CD4-positive, alpha-beta T cell (primary cell): ENCODE data around the gene MYO7B. TPM values are rescaled to one million over a fixed set of nuclear protein-coding genes. Genes with fewer than 3 reads are reported as not detected.

Experiments
- ATAC-seq: fragments of 200-7000 bp; cut with Tn5 transposase; one replicate; pipeline ENCODE4 v1.10.0; 2022; ENCODE audit warnings: mild to moderate bottlenecking; ENCODE audit not compliant: poor library complexity
- CTCF ChIA-PET: fragments of 350-600 bp; sonication (Branson Sonifier 250); formaldehyde crosslinking; loops from one replicate; lab custom pipeline; 2021; ENCODE audit warnings: antibody characterized with exemption, inconsistent platforms; lab: Charles Lee
- POLR2A ChIA-PET: fragments of 350-600 bp; sonication (Branson Sonifier 250); formaldehyde crosslinking; loops from one replicate; lab custom pipeline; 2021; ENCODE audit warnings: antibody characterized with exemption, inconsistent platforms; lab: Charles Lee
- DNase-seq, 14 experiments: peaks; one replicate each; pipeline ENCODE4 v3.0.0-alpha.2; 2013 to 2020; ENCODE audit warnings: mixed read lengths in 2 of 14
- H3K27ac ChIP-seq, 2 donors: one replicate each; pipeline versions ENCODE4 v1.5.1 to v1.7.0; 2013; ENCODE audit warnings: low read length in 2 of 2, low read depth in 1 of 2, mild to moderate bottlenecking in 1 of 2
- H3K27me3 ChIP-seq, 2 experiments: 1 replicate in 1 of 2; 2 replicates in 1 of 2; pipeline versions ENCODE4 v1.6.1 to v1.7.0; 2013; ENCODE audit warnings: low read length in 2 of 2, control low read depth in 1 of 2, mild to moderate bottlenecking in 1 of 2, moderate library complexity in 1 of 2; ENCODE audit not compliant: insufficient read depth in 2 of 2, control insufficient read depth in 1 of 2
- H3K36me3 ChIP-seq: one replicate; pipeline ENCODE4 v1.6.1; 2013; ENCODE audit warnings: low read length, control low read depth; ENCODE audit not compliant: insufficient read depth
- H3K4me1 ChIP-seq: one replicate; pipeline ENCODE4 v1.6.1; 2013; ENCODE audit warnings: low read length, control low read depth; ENCODE audit not compliant: insufficient read depth
- H3K4me3 ChIP-seq: one replicate; pipeline ENCODE4 v1.5.1; 2013; ENCODE audit warnings: mild to moderate bottlenecking, low read length, moderate library complexity
- H3K9me3 ChIP-seq, 2 experiments: 1 replicate in 1 of 2; 2 replicates in 1 of 2; pipeline versions ENCODE4 v1.6.1 to v1.7.0; 2013; ENCODE audit warnings: low read length in 2 of 2, mild to moderate bottlenecking in 2 of 2, control low read depth in 1 of 2, moderate library complexity in 1 of 2; ENCODE audit not compliant: control insufficient read depth in 1 of 2, insufficient read depth in 1 of 2
- H3K27ac Mint-ChIP-seq: one replicate; pipeline ENCODE4 v1.8.0; 2020; ENCODE audit warnings: mixed read lengths
- H3K27me3 Mint-ChIP-seq: one replicate; pipeline ENCODE4 v1.8.0; 2021; ENCODE audit warnings: mixed read lengths
- H3K36me3 Mint-ChIP-seq: one replicate; pipeline ENCODE4 v1.8.0; 2021; ENCODE audit warnings: low read depth, mixed read lengths
- H3K4me1 Mint-ChIP-seq: one replicate; pipeline ENCODE4 v1.8.0; 2021; ENCODE audit warnings: low read depth, mixed read lengths
- H3K4me3 Mint-ChIP-seq: one replicate; pipeline ENCODE4 v1.8.0; 2020; ENCODE audit warnings: mild to moderate bottlenecking, mixed read lengths
- H3K9me3 Mint-ChIP-seq: one replicate; pipeline ENCODE4 v1.8.0; 2020; ENCODE audit warnings: mixed read lengths
- CTCF ChIP-seq: fragments of 200-600 bp; IDR thresholded peaks from one replicate; pipeline ENCODE4 v1.8.0; 2022; ENCODE audit warnings: antibody characterized with exemption, mild to moderate bottlenecking
- intact Hi-C, 2 experiments: fragments of 100-400 bp; cut with DNase I in 1 of 2; cut with micrococcal nuclease in 1 of 2; formaldehyde crosslinking; loops; one replicate each; pipeline versions ENCODE4 v1.15.1 to v1.9.0; 2023 to 2025; cut with DNase I, micrococcal nuclease
- total RNA-seq, 174 experiments: library from RNA in 2 of 174; stranded (reverse) in 2 of 174; gene quantifications; one replicate each; pipeline ENCODE4 v1.2.3 and lab custom pipeline; 2021 to 2026

MYO7B gene
- total RNA-seq, 2 experiments from 2014 or later, result 0.05 to 0.14 TPM

- no peak for ATAC-seq
Observed at GRCh38 chr2:127634626-127635379, 99.3 kb downstream of the MYO7B start.

GRCh38 chr2:127635380-127636237 lies 100.1 kb downstream of the MYO7B start:
- H3K27me3 ChIP-seq, result no peaks in the 10 kb centered on the region
- intact Hi-C loops, result no loop called here
- Mint-ChIP-seq H3K27ac (peak overlapping the region; percentile 94), H3K36me3 (no peaks in the 10 kb centered on the region), H3K4me3 (no peak overlapping the region), H3K9me3 (no peaks in the 10 kb centered on the region), H3K27me3 (no peaks in the 10 kb centered on the region), H3K4me1 (peaks cover 74% of the 10 kb centered on the region)
- H3K4me3 ChIP-seq, result no peak overlapping the region
- peaks cover 94% of the 10 kb centered on the region for H3K4me1 ChIP-seq
- TF ChIP-seq CTCF, result no peak
- no peaks in the 10 kb centered on the region for H3K9me3 ChIP-seq
- ATAC-seq (no peak), DNase-seq (no peak)
- ChIA-PET POLR2A (no interaction called here), CTCF (no interaction called here)
- H3K27ac ChIP-seq, result peak overlapping the region in 1 of 2 donors; percentile 21
- peaks cover 3% of the 10 kb centered on the region for H3K36me3 ChIP-seq

More at GRCh38 chr2:127634626-127635379, 99.3 kb downstream of the MYO7B start:
- Mint-ChIP-seq H3K27me3 (no peaks in the 10 kb centered on the region), H3K9me3 (no peaks in the 10 kb centered on the region), H3K4me1 (peaks cover 71% of the 10 kb centered on the region), H3K27ac (peak overlapping the region; percentile 94), H3K36me3 (no peaks in the 10 kb centered on the region), H3K4me3 (no peak overlapping the region)
- Histone ChIP-seq H3K9me3 (no peaks in the 10 kb centered on the region), H3K27ac (no peak overlapping the region), H3K27me3 (no peaks in the 10 kb centered on the region), H3K4me3 (no peak overlapping the region), H3K36me3 (peaks cover 3% of the 10 kb centered on the region), H3K4me1 (peaks cover 86% of the 10 kb centered on the region)
- ChIA-PET CTCF (no interaction called here), POLR2A (no interaction called here)
- DNase-seq, result no peak
- TF ChIP-seq CTCF, result no peak
- intact Hi-C loops, result no loop called here

GRCh38 chr2:127636248-127637235 lies 101.1 kb downstream of the MYO7B start:
- H3K4me1 Mint-ChIP-seq, result peaks cover 78% of the 10 kb centered on the region
- H3K27me3 Mint-ChIP-seq, result no peaks in the 10 kb centered on the region
- TF ChIP-seq CTCF, result no peak
- intact Hi-C loops, result no loop called here
- CTCF ChIA-PET, result no interaction called here
- H3K36me3 Mint-ChIP-seq, result no peaks in the 10 kb centered on the region
- no peaks in the 10 kb centered on the region for H3K27me3 ChIP-seq
- no peaks in the 10 kb centered on the region for H3K9me3 ChIP-seq
- peaks cover 100% of the 10 kb centered on the region for H3K4me1 ChIP-seq
- H3K9me3 Mint-ChIP-seq, result no peaks in the 10 kb centered on the region
- H3K27ac Mint-ChIP-seq, result peak overlapping the region; percentile 94
- H3K4me3 Mint-ChIP-seq, result peak overlapping the region; percentile 54
- peak overlapping the region; percentile 21 to 45 for H3K27ac ChIP-seq
- no peak overlapping the region for H3K4me3 ChIP-seq
- ATAC-seq, result no peak
- H3K36me3 ChIP-seq, result peaks cover 3% of the 10 kb centered on the region
- POLR2A ChIA-PET, result no interaction called here
- no peak for DNase-seq
